Cardiac muscle cell (in vitro differentiated cells and primary cell): Measurements from ENCODE around the gene NXN. TPM values are rescaled to one million over a fixed set of nuclear protein-coding genes. Genes with fewer than 3 reads are reported as not detected.
A peak's percentile ranks its signal among the peaks of the same experiment; 100 is the strongest.

Experiments
- DNase-seq, 2 donors: peaks; one replicate each; pipeline versions ENCODE4 v3.0.0 to v3.0.0-alpha.2; 2010 to 2017; ENCODE audit warnings: low read depth in 1 of 2, low spot score in 1 of 2
- H3K27ac ChIP-seq: fragments of 200-600 bp; sonication (generic); 2 replicates; pipeline ENCODE4 v1.5.1; 2016
- H3K27me3 ChIP-seq: fragments of 200-600 bp; sonication (generic); 2 replicates; pipeline ENCODE4 v1.6.0; 2016; ENCODE audit warnings: control low read depth
- H3K36me3 ChIP-seq: fragments of 200-600 bp; sonication (generic); 2 replicates; pipeline ENCODE4 v1.5.1; 2016; ENCODE audit warnings: control low read depth
- H3K4me1 ChIP-seq: fragments of 200-600 bp; sonication (generic); 2 replicates; pipeline ENCODE4 v1.8.1; 2017; ENCODE audit warnings: low read depth, mild to moderate bottlenecking, mixed run types
- H3K4me3 ChIP-seq: fragments of 200-600 bp; sonication (generic); 2 replicates; pipeline ENCODE4 v1.5.1; 2016; ENCODE audit warnings: mild to moderate bottlenecking
- H3K9me3 ChIP-seq: fragments of 200-600 bp; sonication (generic); 2 replicates; pipeline ENCODE4 v1.5.1; 2017; ENCODE audit warnings: low read depth, mild to moderate bottlenecking, control low read depth
- polyA plus RNA-seq: library from polyadenylated mRNA; unstranded; fragments of >200 nt; fragmentation: Nextera tagmentation; extraction: Ambion mirVana; gene quantifications from 2 replicates; pipeline ENCODE4 v1.2.1, GENCODE V29; 2016
- total RNA-seq: library from RNA; depleted of rRNA; stranded (reverse); fragments of >200 nt; gene quantifications from 2 replicates; pipeline ENCODE4 v1.2.3, GENCODE V29; 2016
- TF ChIP-seq, protein P1 (sequence below): IDR thresholded peaks from 2 replicates; pipeline ENCODE4 v1.5.1; 2012; ENCODE audit warnings: low read depth, mild to moderate bottlenecking, low read length

NXN gene
- total and polyA plus RNA-seq, 2 experiments from 2014 or later, result 120 to 122 TPM

DNA sequence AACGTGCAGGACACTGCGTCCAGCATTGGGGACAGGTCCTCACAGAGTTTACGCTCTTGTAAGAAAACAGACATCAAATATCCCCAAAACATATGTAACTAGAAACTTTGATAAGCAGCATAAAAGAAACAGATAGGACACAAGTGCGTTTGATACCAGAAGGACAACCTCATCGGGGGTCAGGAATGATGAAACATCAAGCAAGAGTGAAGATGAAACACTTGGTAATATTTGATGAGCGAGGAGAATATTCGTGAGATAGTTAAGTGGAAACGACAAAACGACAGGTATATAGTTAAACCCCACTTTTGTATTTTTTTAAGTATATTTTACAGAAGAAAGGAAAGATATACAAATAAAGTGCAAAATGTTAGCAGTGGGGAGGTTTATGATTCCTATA lies 55.9 kb downstream of the NXN start:
- Histone ChIP-seq H3K4me1 (peaks cover 18% of the 10 kb centered on the region), H3K9me3 (no peaks in the 10 kb centered on the region), H3K27ac (no peak overlapping the region), H3K4me3 (no peak overlapping the region), H3K36me3 (peaks cover 3% of the 10 kb centered on the region), H3K27me3 (no peaks in the 10 kb centered on the region)
- TF ChIP-seq, protein P1, sequence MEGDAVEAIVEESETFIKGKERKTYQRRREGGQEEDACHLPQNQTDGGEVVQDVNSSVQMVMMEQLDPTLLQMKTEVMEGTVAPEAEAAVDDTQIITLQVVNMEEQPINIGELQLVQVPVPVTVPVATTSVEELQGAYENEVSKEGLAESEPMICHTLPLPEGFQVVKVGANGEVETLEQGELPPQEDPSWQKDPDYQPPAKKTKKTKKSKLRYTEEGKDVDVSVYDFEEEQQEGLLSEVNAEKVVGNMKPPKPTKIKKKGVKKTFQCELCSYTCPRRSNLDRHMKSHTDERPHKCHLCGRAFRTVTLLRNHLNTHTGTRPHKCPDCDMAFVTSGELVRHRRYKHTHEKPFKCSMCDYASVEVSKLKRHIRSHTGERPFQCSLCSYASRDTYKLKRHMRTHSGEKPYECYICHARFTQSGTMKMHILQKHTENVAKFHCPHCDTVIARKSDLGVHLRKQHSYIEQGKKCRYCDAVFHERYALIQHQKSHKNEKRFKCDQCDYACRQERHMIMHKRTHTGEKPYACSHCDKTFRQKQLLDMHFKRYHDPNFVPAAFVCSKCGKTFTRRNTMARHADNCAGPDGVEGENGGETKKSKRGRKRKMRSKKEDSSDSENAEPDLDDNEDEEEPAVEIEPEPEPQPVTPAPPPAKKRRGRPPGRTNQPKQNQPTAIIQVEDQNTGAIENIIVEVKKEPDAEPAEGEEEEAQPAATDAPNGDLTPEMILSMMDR, result no peak
- DNase-seq, result no peak

DNA sequence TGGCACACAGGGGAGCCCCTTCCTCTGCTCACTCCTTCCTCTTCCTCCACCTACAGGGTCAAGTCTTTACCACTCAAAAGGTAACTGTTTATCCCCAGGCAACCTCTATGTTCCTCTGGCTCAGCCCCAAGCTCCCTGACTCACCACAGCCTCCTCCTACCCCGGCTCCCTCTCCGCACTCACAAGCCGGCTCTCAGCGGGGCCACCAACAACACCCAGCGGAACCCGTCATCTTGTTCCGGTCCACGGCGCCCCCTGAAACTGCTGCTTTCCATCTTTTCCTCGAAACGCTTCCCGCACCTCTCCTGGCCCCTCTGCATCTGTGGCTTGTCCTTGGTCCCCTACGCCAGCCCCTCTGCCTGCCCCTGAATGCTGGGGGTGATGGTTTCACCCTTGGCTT lies 58.4 kb downstream of the NXN start:
- Histone ChIP-seq H3K4me1 (peaks cover 17% of the 10 kb centered on the region), H3K27me3 (no peaks in the 10 kb centered on the region), H3K27ac (no peak overlapping the region), H3K9me3 (no peaks in the 10 kb centered on the region), H3K4me3 (no peak overlapping the region), H3K36me3 (peaks cover 3% of the 10 kb centered on the region)
- peak in 1 of 2 donors; percentile 47 for DNase-seq
- TF ChIP-seq, protein P1, result no peak

DNA sequence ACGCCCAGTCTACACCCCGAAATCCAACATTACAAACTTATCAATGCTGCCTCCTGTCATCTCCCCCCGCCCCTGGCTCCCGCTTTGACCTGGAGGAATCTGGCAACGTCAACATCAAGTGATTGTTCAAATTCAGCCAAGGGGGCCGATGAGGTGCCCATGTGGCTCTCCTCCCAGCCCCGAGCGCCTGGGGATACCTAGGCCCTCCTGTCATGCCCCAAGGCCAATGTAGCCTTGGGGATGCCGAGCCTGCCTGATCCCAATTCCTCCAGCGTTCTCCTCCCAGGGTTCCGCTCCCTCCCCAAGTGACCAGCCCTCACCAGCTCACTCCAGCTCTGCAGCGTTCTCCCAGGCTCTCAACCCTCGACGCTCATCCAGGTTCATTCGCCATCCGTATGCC lies 59.4 kb downstream of the NXN start:
- no peak overlapping the region for H3K4me3 ChIP-seq
- H3K36me3 ChIP-seq, result peaks cover 3% of the 10 kb centered on the region
- TF ChIP-seq, protein P1, result no peak
- peaks cover 21% of the 10 kb centered on the region for H3K4me1 ChIP-seq
- no peak overlapping the region for H3K27ac ChIP-seq
- H3K27me3 ChIP-seq, result no peaks in the 10 kb centered on the region
- H3K9me3 ChIP-seq, result no peaks in the 10 kb centered on the region
- DNase-seq, result no peak

DNA sequence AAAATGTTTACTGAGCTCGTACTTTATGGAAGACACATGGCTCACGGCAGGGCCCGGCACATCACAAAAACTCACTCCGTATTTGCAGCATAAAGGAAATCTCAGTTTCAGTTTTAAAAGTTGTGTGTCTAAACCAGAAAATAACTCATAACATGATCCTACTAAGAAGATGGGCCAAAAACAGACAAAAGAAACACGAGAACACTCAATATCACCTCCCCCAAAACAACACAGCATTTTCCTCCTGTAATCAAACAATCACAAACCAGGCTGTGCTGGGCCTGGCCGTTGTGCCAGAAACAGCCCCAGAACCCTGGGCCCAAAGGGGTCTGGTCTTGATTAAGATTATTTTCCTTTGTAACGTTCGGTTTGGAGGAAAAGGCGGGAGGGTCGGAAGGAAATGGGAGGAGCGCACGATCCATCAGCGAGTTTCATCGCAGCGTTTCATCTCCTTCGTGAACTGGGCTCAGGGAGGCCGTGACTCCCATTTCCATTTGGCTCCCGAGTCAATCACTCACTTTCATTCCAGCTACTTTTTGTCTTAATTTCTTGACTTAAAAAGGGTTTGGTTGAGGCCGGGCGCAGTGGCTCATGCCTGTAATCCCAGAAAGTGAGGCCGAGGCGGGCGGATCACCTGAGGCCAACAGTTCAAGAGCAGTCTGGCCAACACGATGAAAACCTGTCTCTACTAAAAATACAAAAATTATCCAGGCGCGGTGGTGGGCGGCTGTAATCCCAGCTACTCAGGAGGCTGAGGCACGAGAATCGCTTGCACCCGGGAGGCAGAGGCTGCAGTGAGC lies 61.4 kb downstream of the NXN start:
- Histone ChIP-seq H3K27me3 (no peaks in the 10 kb centered on the region), H3K4me1 (peaks cover 23% of the 10 kb centered on the region), H3K4me3 (no peak overlapping the region), H3K9me3 (no peaks in the 10 kb centered on the region), H3K27ac (peak overlapping the region; percentile 51), H3K36me3 (peaks cover 3% of the 10 kb centered on the region)
- DNase-seq, result no peak
- TF ChIP-seq, protein P1, result no peak

DNA sequence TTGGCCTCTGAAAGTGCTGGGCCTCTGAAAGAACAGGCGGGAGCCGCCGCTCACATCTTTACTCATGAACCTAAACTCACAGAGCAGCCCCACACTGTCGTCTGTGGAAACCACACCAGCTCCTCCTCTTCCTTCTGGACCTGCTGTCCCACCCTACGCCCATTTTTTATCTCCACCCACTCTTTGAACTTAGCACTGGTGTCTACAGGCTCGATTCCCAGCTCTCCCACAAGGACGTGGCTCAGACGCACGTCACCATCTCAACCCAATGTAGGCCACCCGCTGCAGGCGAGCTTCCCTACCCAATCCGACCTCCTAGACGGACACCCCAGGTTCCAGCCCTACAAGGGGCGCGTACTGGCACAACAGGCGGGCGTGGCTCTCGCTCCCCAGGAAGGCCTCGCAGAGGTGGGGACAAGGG lies 62.2 kb downstream of the NXN start:
- peak overlapping the region; percentile 97 for H3K27ac ChIP-seq
- no peaks in the 10 kb centered on the region for H3K36me3 ChIP-seq
- TF ChIP-seq, protein P1, result no peak
- no peaks in the 10 kb centered on the region for H3K27me3 ChIP-seq
- H3K9me3 ChIP-seq, result no peaks in the 10 kb centered on the region
- H3K4me1 ChIP-seq, result peaks cover 23% of the 10 kb centered on the region
- no peak overlapping the region for H3K4me3 ChIP-seq
- DNase-seq, result no peak
